T-cell (primary cell): ENCODE data around the gene GEMIN4. TPM values are rescaled to one million over a fixed set of nuclear protein-coding genes. Genes with fewer than 3 reads are reported as not detected.
A peak's percentile ranks its signal among the peaks of the same experiment; 100 is the strongest.
"Not testable (repeated sequence)": the region's sequence is repeated elsewhere in the genome, so short reads cannot be mapped to it uniquely, and the experiment has no call there.

Source experiments
- ATAC-seq, 4 experiments: fragments of 200-7000 bp in 3 of 4; fragments of 150-1000 bp in 1 of 4; cut with Tn5 transposase; replicated peaks in 1 of 4; 1 replicate in 3 of 4; 2 replicates in 1 of 4; pipeline ENCODE4 v1.10.0; 2021; ENCODE audit warnings: moderate library complexity in 3 of 4, mild to moderate bottlenecking in 2 of 4, moderate number of reproducible peaks in 1 of 4
- CTCF ChIA-PET, 2 donors: fragments of 300-600 bp; sonication (Branson Sonifier 250); formaldehyde crosslinking; loops; one replicate each; lab custom pipeline; 2022; ENCODE audit warnings: antibody characterized with exemption in 2 of 2; lab: Charles Lee
- POLR2A ChIA-PET, 2 donors: fragments of 300-600 bp; sonication (Branson Sonifier 250); formaldehyde crosslinking; loops; one replicate each; lab custom pipeline; 2022; ENCODE audit warnings: antibody characterized with exemption in 2 of 2; lab: Charles Lee
- DNase-seq, 35 experiments: peaks; one replicate each; pipeline versions ENCODE4 v3.0.0 to v3.0.0-alpha.2; 2013 to 2023
- H3K27ac ChIP-seq: one replicate; pipeline ENCODE4 v1.5.1; 2013; ENCODE audit warnings: low read length
- H3K27me3 ChIP-seq, 2 experiments: replicated peaks in 1 of 2; 1 replicate in 1 of 2; 2 replicates in 1 of 2; pipeline versions ENCODE4 v1.6.1 to v1.7.0; 2013; ENCODE audit warnings: low read length in 1 of 2, mixed read lengths in 1 of 2; ENCODE audit not compliant: control insufficient read depth in 2 of 2, insufficient read depth in 2 of 2; ENCODE audit errors: extremely low read depth in 1 of 2
- H3K36me3 ChIP-seq, 2 donors: 1 replicate in 1 of 2; 2 replicates in 1 of 2; pipeline versions ENCODE4 v1.6.1 to v1.7.0; 2013; ENCODE audit warnings: low read length in 1 of 2; ENCODE audit not compliant: control insufficient read depth in 2 of 2, insufficient read depth in 1 of 2; ENCODE audit errors: extremely low read depth in 1 of 2
- H3K4me1 ChIP-seq, 2 experiments: 1 replicate in 1 of 2; 2 replicates in 1 of 2; pipeline versions ENCODE4 v1.6.1 to v1.7.0; 2013; ENCODE audit warnings: low read length in 2 of 2, mixed read lengths in 1 of 2; ENCODE audit not compliant: insufficient read depth in 2 of 2, control insufficient read depth in 1 of 2; ENCODE audit errors: extremely low read depth in 1 of 2
- H3K4me3 ChIP-seq, 2 donors: 1 replicate in 1 of 2; 2 replicates in 1 of 2; pipeline versions ENCODE4 v1.5.1 to v1.7.0; 2013; ENCODE audit warnings: mild to moderate bottlenecking in 2 of 2, low read length in 1 of 2, moderate library complexity in 1 of 2; ENCODE audit not compliant: control insufficient read depth in 1 of 2; ENCODE audit errors: extremely low read depth in 1 of 2
- H3K9me3 ChIP-seq: 2 replicates; pipeline ENCODE4 v1.7.0; 2013
- H3K27ac Mint-ChIP-seq, 2 donors: one replicate each; pipeline ENCODE4 v1.8.0; 2020 to 2021; ENCODE audit warnings: mild to moderate bottlenecking in 2 of 2, mixed read lengths in 2 of 2
- H3K27me3 Mint-ChIP-seq, 2 donors: one replicate each; pipeline ENCODE4 v1.8.0; 2021 to 2022; ENCODE audit warnings: mixed read lengths in 2 of 2
- H3K36me3 Mint-ChIP-seq: one replicate; pipeline ENCODE4 v1.8.0; 2021; ENCODE audit warnings: mixed read lengths
- H3K4me1 Mint-ChIP-seq, 3 donors: one replicate each; pipeline ENCODE4 v1.8.0; 2020 to 2022; ENCODE audit warnings: mixed read lengths in 3 of 3, mild to moderate bottlenecking in 1 of 3
- H3K4me3 Mint-ChIP-seq, 3 donors: one replicate each; pipeline ENCODE4 v1.8.0; 2020 to 2022; ENCODE audit warnings: mild to moderate bottlenecking in 3 of 3, mixed read lengths in 3 of 3, moderate library complexity in 3 of 3
- H3K9me3 Mint-ChIP-seq, 3 donors: one replicate each; pipeline ENCODE4 v1.8.0; 2020 to 2022; ENCODE audit warnings: mixed read lengths in 3 of 3
- WGBS: methylation state at CpG from one replicate; pipeline ENCODE4 v1.1.5; 2013; ENCODE audit warnings: missing lambda C conversion rate; ENCODE audit not compliant: insufficient coverage; 5-methylcytosine and 5-hydroxymethylcytosine counted together
- total RNA-seq, 35 experiments: library from RNA in 6 of 35; stranded (reverse) in 6 of 35; fragments of 120-200 nt in 1 of 35; gene quantifications; one replicate each; pipeline versions ENCODE4 v1.2.1 to v1.2.4 and lab custom pipeline; 2013 to 2026

GEMIN4 gene
- total RNA-seq, 5 donors from 2014 or later (not counting 1 experiment from before 2014, with no cell fraction given) = 19.6 to 38.2 (median 36.0) TPM

- H3K4me3 ChIP-seq = no peak overlapping the region
- peaks cover 32 to 37% (median 34%) of the 10 kb centered on the region in 3 donors for H3K4me1 Mint-ChIP-seq
- no peak overlapping the region for H3K27ac ChIP-seq
- H3K36me3 ChIP-seq = peaks cover 4 to 6% of the 10 kb centered on the region in 2 donors
- H3K9me3 ChIP-seq = no peaks in the 10 kb centered on the region
- H3K27me3 ChIP-seq = no peaks in the 10 kb centered on the region
- H3K36me3 Mint-ChIP-seq = peaks cover 10% of the 10 kb centered on the region
- H3K4me3 Mint-ChIP-seq = peak overlapping the region; percentile 48 to 71 (median 55)
- H3K4me1 ChIP-seq = peaks cover 8 to 29% of the 10 kb centered on the region in 2 experiments
- ATAC-seq (no peak), DNase-seq (no peak)
- H3K27ac Mint-ChIP-seq = peak overlapping the region; percentile 36 to 41
- ChIA-PET POLR2A (no interaction called here), CTCF (interaction anchor here in 1 of 2 donors (0.5 to 1.4 kb wide), 5 partner anchors 38 to 341 kb away, joined by 3 to 7 read pairs (median 5); partner anchors contain the start of gene TIMM22)
- no peaks in the 10 kb centered on the region for H3K9me3 Mint-ChIP-seq
- WGBS = 92% methylated on average over 2 of the region's 13 CpGs
- no peaks in the 10 kb centered on the region for H3K27me3 Mint-ChIP-seq
Observed at GRCh38 chr17:753418-753817, 1.4 kb upstream of the GEMIN4 start.

DNA sequence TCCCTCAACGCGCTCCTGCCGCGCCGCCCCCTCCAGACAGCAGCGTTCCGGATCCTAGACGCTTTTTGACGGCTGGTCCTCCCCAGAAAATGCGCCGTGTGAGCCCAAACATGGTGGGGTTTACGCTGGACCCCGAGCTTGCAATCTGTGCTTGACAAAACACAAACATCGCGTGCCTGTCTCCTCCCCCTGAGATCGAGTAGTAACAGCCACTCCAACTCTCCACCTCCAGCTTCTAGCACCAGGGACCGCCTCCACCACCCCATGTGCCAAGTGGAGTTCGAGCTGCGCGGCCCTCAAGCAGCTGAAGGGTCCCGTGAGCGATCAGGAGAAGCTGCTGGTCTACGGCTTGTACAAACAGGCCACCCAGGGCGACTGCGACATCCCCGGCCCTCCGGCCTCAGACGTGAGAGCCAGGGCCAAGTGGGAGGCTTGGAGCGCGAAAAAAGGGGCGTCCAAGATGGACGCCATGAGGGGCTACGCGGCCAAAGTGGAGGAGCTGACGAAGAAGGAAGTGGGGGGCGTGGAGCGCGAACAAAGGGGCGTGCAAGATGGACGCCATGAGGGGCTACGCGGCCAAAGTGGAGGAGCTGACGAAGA is 656 bp upstream of the GEMIN4 start:
- no peaks in the 10 kb centered on the region for H3K9me3 Mint-ChIP-seq
- H3K4me1 ChIP-seq = peaks cover 8 to 29% of the 10 kb centered on the region in 2 experiments
- POLR2A ChIA-PET = interaction anchor here in 1 of 2 donors (0.8 kb wide), 1 partner anchor 26 kb away, joined by 3 read pairs; no protein-coding TSS in a partner anchor
- WGBS = 27% methylated on average over 31 of the region's 43 CpGs
- no peaks in the 10 kb centered on the region for H3K27me3 ChIP-seq
- peak overlapping the region; percentile 91 to 98 (median 92) for H3K4me3 Mint-ChIP-seq
- DNase-seq (peak in 11 of 35 experiments; percentile 13 to 52 (median 26)), ATAC-seq (peak; percentile 5 to 28 (median 18))
- H3K27ac ChIP-seq = peak overlapping the region; percentile 50
- H3K4me1 Mint-ChIP-seq = peaks cover 32 to 43% (median 41%) of the 10 kb centered on the region in 3 donors
- H3K27me3 Mint-ChIP-seq = no peaks in the 10 kb centered on the region
- peaks cover 17% of the 10 kb centered on the region for H3K36me3 Mint-ChIP-seq
- CTCF ChIA-PET = interaction anchor here (0.6 to 1.4 kb wide), 7 partner anchors 21 to 340 kb away, joined by 3 to 7 read pairs (median 5); partner anchors contain the start of gene TIMM22 (in 1 of the 2)
- H3K36me3 ChIP-seq = peaks cover 0 to 5% of the 10 kb centered on the region in 2 donors
- H3K4me3 ChIP-seq = peak overlapping the region; percentile 70 to 83
- H3K27ac Mint-ChIP-seq = peak overlapping the region; percentile 92
- H3K9me3 ChIP-seq = no peaks in the 10 kb centered on the region

- Histone ChIP-seq H3K36me3 (peaks cover 0 to 13% of the 10 kb centered on the region in 2 donors), H3K4me3 (peak overlapping the region; percentile 70 to 83), H3K27ac (no peak overlapping the region), H3K27me3 (no peaks in the 10 kb centered on the region), H3K4me1 (peaks cover 8 to 29% of the 10 kb centered on the region in 2 experiments), H3K9me3 (no peaks in the 10 kb centered on the region)
- peak; percentile 50 to 61 (median 59) for ATAC-seq
- POLR2A ChIA-PET = no interaction called here
- Mint-ChIP-seq H3K4me1 (peaks cover 32 to 43% (median 42%) of the 10 kb centered on the region in 3 donors), H3K36me3 (peaks cover 12% of the 10 kb centered on the region), H3K9me3 (no peaks in the 10 kb centered on the region), H3K27ac (peak overlapping the region; percentile 90 to 92), H3K4me3 (peak overlapping the region; percentile 91 to 98 (median 91)), H3K27me3 (no peaks in the 10 kb centered on the region)
- CTCF ChIA-PET = no interaction called here
- DNase-seq = peak in 34 of 35 experiments; percentile 5 to 72 (median 50)
- under 1% methylated on average over 46 of the region's 49 CpGs for WGBS
Observed at GRCh38 chr17:751269-752001, 629 bp downstream of the GEMIN4 start.

DNA sequence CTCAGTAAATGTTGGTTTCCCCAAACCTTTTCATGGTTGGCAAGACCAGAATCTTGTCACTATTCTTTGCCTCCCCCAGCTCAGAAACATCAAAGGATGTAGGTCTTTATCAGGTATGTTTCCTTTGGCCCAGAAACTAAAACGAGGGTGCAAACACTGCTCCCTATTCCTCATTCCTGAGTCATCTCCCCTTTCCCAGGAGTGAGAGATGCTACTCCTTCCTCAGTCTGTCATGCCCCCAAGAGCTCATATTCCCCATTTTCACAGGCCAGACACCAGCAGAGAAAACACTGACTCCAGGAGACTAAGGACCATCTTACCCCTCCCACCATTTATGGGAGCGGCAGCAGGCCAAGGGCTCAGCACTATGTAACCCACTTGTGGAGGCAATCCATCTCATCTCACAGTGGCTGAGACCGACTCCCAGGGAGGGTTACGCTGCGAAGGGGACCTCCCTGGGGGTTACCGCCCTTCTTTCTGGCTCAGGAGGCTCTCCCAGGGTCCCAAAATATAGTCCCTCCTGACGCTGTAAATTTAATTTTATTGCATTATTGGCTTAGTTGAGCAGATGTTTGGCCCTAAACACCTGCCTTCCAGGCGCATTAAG is 1.5 kb downstream of the GEMIN4 start:
- H3K36me3 Mint-ChIP-seq = peaks cover 19% of the 10 kb centered on the region
- CTCF ChIA-PET = interaction anchor here (0.5 to 1.0 kb wide), 4 partner anchors 32 to 251 kb away, joined by 3 to 4 read pairs (median 3); partner anchors contain the start of gene TIMM22 (in 1 of the 2)
- no peaks in the 10 kb centered on the region for H3K27me3 Mint-ChIP-seq

DNA sequence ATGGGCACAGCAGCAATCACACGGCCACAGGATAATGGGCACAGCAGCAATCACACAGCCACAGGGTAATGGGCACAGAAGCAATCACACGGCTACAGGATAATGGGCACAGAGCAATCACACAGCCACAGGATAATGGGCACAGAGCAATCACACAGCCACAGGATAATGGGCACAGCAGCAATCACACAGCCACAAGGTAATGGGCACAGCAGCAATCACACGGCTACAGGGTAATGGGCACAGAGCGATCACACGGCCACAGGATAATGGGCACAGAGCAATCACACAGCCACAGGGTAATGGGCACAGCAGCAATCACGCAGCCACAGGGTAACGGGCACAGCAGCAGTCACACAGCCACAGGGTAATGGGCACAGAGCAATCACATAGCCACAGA is 2.7 kb downstream of the GEMIN4 start:
- H3K27me3 ChIP-seq, CTCF ChIA-PET, DNase-seq, H3K27ac ChIP-seq, H3K9me3 ChIP-seq, H3K27ac Mint-ChIP-seq, POLR2A ChIA-PET, H3K4me3 ChIP-seq, H3K27me3 Mint-ChIP-seq, ATAC-seq, H3K9me3 Mint-ChIP-seq: not testable (repeated sequence)
- peaks cover 9 to 33% of the 10 kb centered on the region in 2 donors for H3K36me3 ChIP-seq
- H3K36me3 Mint-ChIP-seq = peaks cover 21% of the 10 kb centered on the region
- WGBS = 94% methylated on average over 6 of the region's 7 CpGs
- H3K4me1 Mint-ChIP-seq = peaks cover 32 to 43% (median 42%) of the 10 kb centered on the region in 3 donors
- H3K4me3 Mint-ChIP-seq = peak overlapping the region in 2 of 3 donors; percentile 0 to 98
- peaks cover 8 to 29% of the 10 kb centered on the region in 2 experiments for H3K4me1 ChIP-seq

More for the DNA sequence above, 1.5 kb downstream of the GEMIN4 start:
- peaks cover 0 to 22% of the 10 kb centered on the region in 2 donors for H3K36me3 ChIP-seq
- WGBS = 80% methylated on average over 3 of the region's 8 CpGs
- H3K4me1 ChIP-seq = peaks cover 8 to 29% of the 10 kb centered on the region in 2 experiments
- POLR2A ChIA-PET = no interaction called here
- H3K4me3 Mint-ChIP-seq = peak overlapping the region; percentile 91 to 98 (median 91)
- H3K9me3 Mint-ChIP-seq = no peaks in the 10 kb centered on the region
- peak overlapping the region in 1 of 2 donors; percentile 83 for H3K4me3 ChIP-seq
- no peak overlapping the region for H3K27ac ChIP-seq
- peaks cover 32 to 43% (median 42%) of the 10 kb centered on the region in 3 donors for H3K4me1 Mint-ChIP-seq
- no peak for ATAC-seq
- peak overlapping the region; percentile 49 to 53 for H3K27ac Mint-ChIP-seq
- DNase-seq = no peak
- no peaks in the 10 kb centered on the region for H3K27me3 ChIP-seq
- no peaks in the 10 kb centered on the region for H3K9me3 ChIP-seq

DNA sequence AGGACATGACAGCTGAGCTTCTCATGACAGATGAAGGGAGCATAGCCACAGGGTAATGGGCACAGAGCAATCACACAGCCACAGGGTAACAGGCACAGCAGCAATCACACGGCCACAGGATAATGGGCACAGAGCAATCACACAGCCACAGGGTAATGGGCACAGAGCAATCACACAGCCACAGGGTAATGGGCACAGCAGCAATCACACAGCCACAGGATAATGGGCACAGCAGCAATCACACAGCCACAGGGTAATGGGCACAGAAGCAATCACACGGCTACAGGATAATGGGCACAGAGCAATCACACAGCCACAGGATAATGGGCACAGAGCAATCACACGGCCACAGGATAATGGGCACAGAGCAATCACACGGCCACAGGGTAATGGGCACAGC is 3.5 kb downstream of the GEMIN4 start:
- H3K27ac Mint-ChIP-seq, POLR2A ChIA-PET: not testable (repeated sequence)

More for the DNA sequence above, 3.5 kb downstream of the GEMIN4 start:
- CTCF ChIA-PET, H3K9me3 Mint-ChIP-seq, H3K27ac ChIP-seq, H3K27me3 Mint-ChIP-seq, ATAC-seq, DNase-seq, H3K9me3 ChIP-seq, H3K27me3 ChIP-seq, H3K4me3 ChIP-seq, H3K4me3 Mint-ChIP-seq: not testable (repeated sequence)
- Histone ChIP-seq H3K36me3 (peaks cover 9 to 37% of the 10 kb centered on the region in 2 donors), H3K4me1 (peaks cover 8 to 29% of the 10 kb centered on the region in 2 experiments)
- Mint-ChIP-seq H3K36me3 (peaks cover 27% of the 10 kb centered on the region), H3K4me1 (peaks cover 32 to 43% (median 42%) of the 10 kb centered on the region in 3 donors)
- WGBS = no CpG with 5 or more reads among the region's 4 CpGs
